ENCODE measurements around the gene MS4A10.

- no peak for TF ChIP-seq CTCF (conservative IDR thresholded peaks at IDR 0.05; ENCODE audit: low read depth in 2 of 2)
- no peak for TF ChIP-seq POLR2AphosphoS5 (IDR thresholded peaks at IDR 0.05; ENCODE audit: low read depth)
- no peak for TF ChIP-seq REST (IDR thresholded peaks at IDR 0.05; ENCODE audit: unreplicated experiment)
- no peak for TF ChIP-seq EZH2 (IDR thresholded peaks at IDR 0.05; ENCODE audit: low read depth, unreplicated experiment)
- no peak for TF ChIP-seq CREB1 (CRISPR knock-in tag; IDR thresholded peaks at IDR 0.05; ENCODE audit: low read depth)
Observed at GRCh38 chr11:60831501-60832079, 46.5 kb downstream of the MS4A10 start.

Data from GM23338 (cell line).